Gastroesophageal sphincter (tissue), 4 donors: Measurements from ENCODE around the gene FOXO3B. TPM values are rescaled to one million over a fixed set of nuclear protein-coding genes. Genes with fewer than 3 reads are reported as not detected.
"Not testable (repeated sequence)": the region's sequence is repeated elsewhere in the genome, so short reads cannot be mapped to it uniquely, and the experiment has no call there.

Experiments used
- ATAC-seq: fragments of 150-250 bp; one replicate; pipeline ENCODE4 v1.9.1; 2016; ENCODE audit warnings: mild to moderate bottlenecking, moderate library complexity
- H3K27ac ChIP-seq, 4 donors: fragments of 200-600 bp; sonication (generic) in 3 of 4; 1 replicate in 3 of 4; 2 replicates in 1 of 4; pipeline ENCODE4 v1.5.1; 2016 to 2019
- H3K27me3 ChIP-seq: fragments of 200-600 bp; sonication (generic); one replicate; pipeline ENCODE4 v1.5.1; 2019
- H3K36me3 ChIP-seq, 2 donors: fragments of 200-600 bp; sonication (generic); one replicate each; pipeline ENCODE4 v1.5.1; 2019; ENCODE audit warnings: control low read depth in 1 of 2
- H3K4me1 ChIP-seq, 3 donors: fragments of 200-600 bp; sonication (generic); 1 replicate in 2 of 3; 2 replicates in 1 of 3; pipeline ENCODE4 v1.5.1; 2016 to 2019; ENCODE audit warnings: control low read depth in 2 of 3
- H3K4me3 ChIP-seq, 2 donors: fragments of 200-600 bp; sonication (generic); one replicate each; pipeline ENCODE4 v1.5.1; 2019; ENCODE audit warnings: mild to moderate bottlenecking in 1 of 2, moderate library complexity in 1 of 2
- H3K9me3 ChIP-seq, 3 donors: fragments of 200-600 bp; sonication (generic); one replicate each; pipeline ENCODE4 v1.5.1; 2017 to 2019; ENCODE audit warnings: control low read depth in 2 of 3
- WGBS, 2 donors: methylation state at CpG; one replicate each; pipeline ENCODE4 v1.1.5; 2018; ENCODE audit warnings: low coverage in 1 of 2; 5-methylcytosine and 5-hydroxymethylcytosine counted together
- total RNA-seq, 4 donors: library from RNA; depleted of rRNA; stranded (reverse); fragments of >200 nt; gene quantifications; one replicate each; pipeline ENCODE4 v1.1.0, GENCODE V29; 2016

Gene FOXO3B
- total RNA-seq, 4 donors from 2014 or later = 4.7 to 12.0 (median 6.8) TPM

- WGBS, 2 donors = 0% methylated on average over 1 of the region's 3 CpGs; no CpG with 5 or more reads in 1 of the 2 donors
Measured at GRCh38 chr17:18682668-18683067, 554 bp upstream of the FOXO3B start.

GRCh38 chr17:18677381-18677780 lies 4.7 kb downstream of the FOXO3B start:
- ATAC-seq = not testable (repeated sequence)

More at GRCh38 chr17:18682668-18683067, 554 bp upstream of the FOXO3B start:
- H3K27me3 ChIP-seq, H3K4me1 ChIP-seq, H3K9me3 ChIP-seq: not testable (repeated sequence)
- Histone ChIP-seq H3K36me3 (peaks cover 0 to 13% of the 10 kb centered on the region in 2 donors), H3K27ac (peak overlapping the region in 3 of 4 donors; percentile 68 to 78 (median 71)), H3K4me3 (peak overlapping the region in 1 of 2 donors; percentile 57)
- ATAC-seq = peak; percentile 11

GRCh38 chr17:18676928-18677327 lies 5.2 kb downstream of the FOXO3B start:
- WGBS, 2 donors = 95 to 100% methylated on average over 2 of the region's 3 CpGs
- not testable (repeated sequence) for H3K4me3 ChIP-seq, H3K27me3 ChIP-seq, H3K9me3 ChIP-seq, H3K27ac ChIP-seq, H3K4me1 ChIP-seq, ATAC-seq
- H3K36me3 ChIP-seq = peaks cover 0 to 36% of the 10 kb centered on the region in 2 donors

More at GRCh38 chr17:18677381-18677780, 4.7 kb downstream of the FOXO3B start:
- H3K27ac ChIP-seq, H3K27me3 ChIP-seq, H3K9me3 ChIP-seq, H3K4me1 ChIP-seq, H3K4me3 ChIP-seq: not testable (repeated sequence)
- H3K36me3 ChIP-seq = peaks cover 0 to 32% of the 10 kb centered on the region in 2 donors
- WGBS, 2 donors = no CpG with 5 or more reads among the region's 29 CpGs

- peak; percentile 31 for ATAC-seq
- WGBS, 2 donors = 89 to 100% methylated on average over 3 to 13 of the region's 102 CpGs
- peaks cover 0 to 58% of the 10 kb centered on the region in 2 donors for H3K36me3 ChIP-seq
Measured at GRCh38 chr17:18672395-18673227, 9.5 kb downstream of the FOXO3B start.

GRCh38 chr17:18668625-18669024 lies 13.5 kb downstream of the FOXO3B start:
- not testable (repeated sequence) for H3K27me3 ChIP-seq, H3K27ac ChIP-seq, H3K4me1 ChIP-seq, H3K4me3 ChIP-seq, ATAC-seq
- peaks cover 0 to 46% of the 10 kb centered on the region in 2 donors for H3K36me3 ChIP-seq
- WGBS, 2 donors = 100% methylated on average over 1 of the region's 1 CpG; no CpG with 5 or more reads in 1 of the 2 donors
- peaks cover 0 to 37% (median 0%) of the 10 kb centered on the region in 3 donors for H3K9me3 ChIP-seq

More at GRCh38 chr17:18672395-18673227, 9.5 kb downstream of the FOXO3B start:
- not testable (repeated sequence) for H3K4me1 ChIP-seq, H3K27ac ChIP-seq, H3K27me3 ChIP-seq, H3K4me3 ChIP-seq
- H3K9me3 ChIP-seq = peaks cover 0 to 10% (median 0%) of the 10 kb centered on the region in 3 donors

- peaks cover 0 to 44% of the 10 kb centered on the region in 2 donors for H3K36me3 ChIP-seq
- not testable (repeated sequence) for H3K27me3 ChIP-seq, H3K27ac ChIP-seq, H3K4me1 ChIP-seq, H3K4me3 ChIP-seq, ATAC-seq
- WGBS, 2 donors = no CpG with 5 or more reads among the region's 3 CpGs
- H3K9me3 ChIP-seq = peaks cover 0 to 48% (median 0%) of the 10 kb centered on the region in 3 donors
Measured at GRCh38 chr17:18667535-18667934, 14.6 kb downstream of the FOXO3B start.

- H3K36me3 ChIP-seq = peaks cover 0 to 32% of the 10 kb centered on the region in 2 donors
- not testable (repeated sequence) for ATAC-seq, H3K27me3 ChIP-seq, H3K4me3 ChIP-seq, H3K4me1 ChIP-seq, H3K27ac ChIP-seq
- WGBS, 2 donors = 79 to 86% methylated on average over 2 of the region's 2 CpGs
- H3K9me3 ChIP-seq = peaks cover 0 to 60% (median 0%) of the 10 kb centered on the region in 3 donors
Measured at GRCh38 chr17:18666326-18666725, 15.8 kb downstream of the FOXO3B start.

GRCh38 chr17:18661924-18662624 lies 20.0 kb downstream of the FOXO3B start:
- peaks cover 0 to 69% (median 0%) of the 10 kb centered on the region in 3 donors for H3K9me3 ChIP-seq
- not testable (repeated sequence) for H3K27me3 ChIP-seq, H3K4me1 ChIP-seq, ATAC-seq, H3K36me3 ChIP-seq, H3K27ac ChIP-seq, H3K4me3 ChIP-seq
- WGBS, 2 donors = 88 to 93% methylated on average over 3 to 5 of the region's 5 CpGs

GRCh38 chr17:18650094-18650493 lies 32.0 kb downstream of the FOXO3B start:
- H3K27me3 ChIP-seq, H3K27ac ChIP-seq, H3K4me3 ChIP-seq, H3K36me3 ChIP-seq, H3K4me1 ChIP-seq, H3K9me3 ChIP-seq, ATAC-seq: not testable (repeated sequence)
- WGBS, 2 donors = no CpG with 5 or more reads among the region's 23 CpGs

GRCh38 chr17:18644291-18644690 lies 37.8 kb downstream of the FOXO3B start, which contains the start of gene TBC1D28:
TBC1D28 (minus strand) TSS chr17:18644391; CDS start chr17:18641352, 3,039 bp downstream.
- H3K27ac ChIP-seq, H3K9me3 ChIP-seq, H3K36me3 ChIP-seq, H3K4me3 ChIP-seq, ATAC-seq, H3K27me3 ChIP-seq, H3K4me1 ChIP-seq: not testable (repeated sequence)
- 100% methylated on average over 2 of the region's 9 CpGs; no CpG with 5 or more reads in 1 of the 2 donors for WGBS, 2 donors

- ATAC-seq, H3K36me3 ChIP-seq, H3K4me1 ChIP-seq, H3K27me3 ChIP-seq, H3K27ac ChIP-seq, H3K4me3 ChIP-seq, H3K9me3 ChIP-seq: not testable (repeated sequence)
- no CpG with 5 or more reads among the region's 6 CpGs for WGBS, 2 donors
Measured at GRCh38 chr17:18643124-18643523, 39.0 kb downstream of the FOXO3B start.

- not testable (repeated sequence) for H3K36me3 ChIP-seq, ATAC-seq, H3K9me3 ChIP-seq, H3K4me3 ChIP-seq, H3K27ac ChIP-seq, H3K4me1 ChIP-seq
- 80 to 100% methylated on average over 1 to 3 of the region's 13 CpGs for WGBS, 2 donors
- H3K27me3 ChIP-seq = peaks cover 28% of the 10 kb centered on the region
Measured at GRCh38 chr17:18638357-18638756, 43.8 kb downstream of the FOXO3B start.

GRCh38 chr17:18636237-18636636 lies 45.9 kb downstream of the FOXO3B start:
- WGBS, 2 donors = 33 to 74% methylated on average over 1 to 6 of the region's 7 CpGs
- H3K4me1 ChIP-seq, H3K27ac ChIP-seq, H3K9me3 ChIP-seq, ATAC-seq, H3K36me3 ChIP-seq, H3K4me3 ChIP-seq: not testable (repeated sequence)
- H3K27me3 ChIP-seq = peaks cover 50% of the 10 kb centered on the region
